Neural cell (in vitro differentiated cells): ENCODE data around the gene DLAT. TPM values are rescaled to one million over a fixed set of nuclear protein-coding genes. Genes with fewer than 3 reads are reported as not detected.

Experiments
- H2AFZ ChIP-seq: fragments of 200-600, 300-800 bp; sonication (generic), shearing (Covaris generic); 2 replicates; pipeline ENCODE4 v1.6.0; 2014; ENCODE audit warnings: low read depth, mild to moderate bottlenecking, antibody characterized with exemption, low read length, moderate library complexity
- H3F3A ChIP-seq: fragments of 200-600 bp; shearing (Covaris generic); 2 replicates; pipeline ENCODE4 v1.6.1; 2016; ENCODE audit warnings: mild to moderate bottlenecking, moderate library complexity, mixed read lengths, antibody characterized with exemption, low read length; ENCODE audit not compliant: insufficient read depth, poor library complexity, severe bottlenecking
- H3K27ac ChIP-seq: fragments of 200-600, 300-800 bp; sonication (generic), shearing (Covaris generic); 2 replicates; pipeline ENCODE4 v1.5.1; 2014; ENCODE audit warnings: mild to moderate bottlenecking, low read length, moderate library complexity
- H3K27me3 ChIP-seq: fragments of 300-800, 200-600 bp; sonication (generic), shearing (Covaris generic); 2 replicates; pipeline ENCODE4 v1.6.0; 2014; ENCODE audit warnings: mild to moderate bottlenecking, low read depth, low read length, moderate library complexity; ENCODE audit not compliant: insufficient read depth
- H3K36me3 ChIP-seq: fragments of 300-800, 200-600 bp; sonication (generic), shearing (Covaris generic); 2 replicates; pipeline ENCODE4 v1.5.1; 2014; ENCODE audit warnings: mild to moderate bottlenecking, antibody characterized with exemption, low read length, moderate library complexity; ENCODE audit not compliant: insufficient read depth
- H3K4me2 ChIP-seq: fragments of 300-800, 200-600 bp; sonication (generic), shearing (Covaris generic); 2 replicates; pipeline ENCODE4 v1.6.0; 2014; ENCODE audit warnings: mild to moderate bottlenecking, low read length
- H3K4me3 ChIP-seq: fragments of 300-800, 200-600 bp; sonication (generic), shearing (Covaris generic); 2 replicates; pipeline ENCODE4 v1.5.1; 2014; ENCODE audit warnings: mild to moderate bottlenecking, low read length, moderate library complexity
- H3K79me2 ChIP-seq: fragments of 200-600 bp; shearing (Covaris generic); replicated peaks from 2 replicates; pipeline ENCODE4 v1.6.0; 2014; ENCODE audit warnings: mild to moderate bottlenecking, low read length, moderate library complexity; ENCODE audit not compliant: insufficient read depth
- H3K9ac ChIP-seq: fragments of 300-800, 200-600 bp; sonication (generic), shearing (Covaris generic); 2 replicates; pipeline ENCODE4 v1.6.1; 2016; ENCODE audit warnings: mild to moderate bottlenecking, low read length, mixed read lengths
- H3K9me2 ChIP-seq: fragments of 200-600 bp; shearing (Covaris generic); 2 replicates; pipeline ENCODE4 v1.6.1; 2016; ENCODE audit warnings: mild to moderate bottlenecking, low read length, mixed read lengths; ENCODE audit not compliant: insufficient read depth
- H3K9me3 ChIP-seq: fragments of 200-600, 300-800 bp; sonication (generic), shearing (Covaris generic); 2 replicates; pipeline ENCODE4 v1.6.1; 2016; ENCODE audit warnings: mild to moderate bottlenecking, mixed run types, low read length, moderate library complexity, mixed read lengths
- H4K20me1 ChIP-seq: fragments of 200-600 bp; shearing (Covaris generic); 2 replicates; pipeline ENCODE4 v1.6.1; 2016; ENCODE audit warnings: mild to moderate bottlenecking, mixed run types; ENCODE audit not compliant: insufficient read depth
- CTCF ChIP-seq: fragments of 450-650 bp; IDR thresholded peaks from 2 replicates; pipeline ENCODE4 v1.5.1; 2014; ENCODE audit warnings: antibody characterized with exemption, mild to moderate bottlenecking, moderate library complexity; ENCODE audit not compliant: poor library complexity, severe bottlenecking
- EP300 ChIP-seq: fragments of 450-650 bp; conservative IDR thresholded peaks from 2 replicates; pipeline ENCODE4 v1.6.1; 2014; ENCODE audit warnings: antibody characterized with exemption, mild to moderate bottlenecking, moderate library complexity; ENCODE audit not compliant: poor library complexity, severe bottlenecking
- EZH2 ChIP-seq: fragments of 200-600, 300-800 bp; shearing (Covaris generic), sonication (generic); IDR thresholded peaks from 2 replicates; pipeline ENCODE4 v1.6.1; 2014; ENCODE audit warnings: antibody characterized with exemption, low read length, borderline replicate concordance, mild to moderate bottlenecking; ENCODE audit not compliant: insufficient read depth, poor library complexity, severe bottlenecking
- MXI1 ChIP-seq: fragments of 450-650 bp; conservative IDR thresholded peaks from 2 replicates; pipeline ENCODE4 v1.6.1; 2014; ENCODE audit warnings: antibody characterized with exemption, mild to moderate bottlenecking; ENCODE audit not compliant: poor library complexity, severe bottlenecking
- POLR2AphosphoS5 ChIP-seq: IDR thresholded peaks from 2 replicates; pipeline ENCODE4 v1.6.1; 2012
- RAD21 ChIP-seq: fragments of 450-650 bp; conservative IDR thresholded peaks from 2 replicates; pipeline ENCODE4 v1.6.1; 2014; ENCODE audit warnings: antibody characterized with exemption, mild to moderate bottlenecking, moderate library complexity
- SMC3 ChIP-seq: fragments of 450-650 bp; conservative IDR thresholded peaks from 2 replicates; pipeline ENCODE4 v1.6.1; 2014; ENCODE audit warnings: antibody characterized with exemption, mild to moderate bottlenecking, moderate library complexity; ENCODE audit not compliant: poor library complexity
- TAF1 ChIP-seq: IDR thresholded peaks from 2 replicates; pipeline ENCODE4 v1.6.1; 2012; ENCODE audit warnings: low read depth
- polyA plus RNA-seq: library from polyadenylated mRNA; depleted of rRNA; stranded (reverse); fragments of >200 nt; gene quantifications from 2 replicates; pipeline ENCODE4 v1.2.3, GENCODE V29; 2014
- TF ChIP-seq, protein P1 (sequence below): IDR thresholded peaks from 2 replicates; pipeline ENCODE4 v1.6.1; 2012; ENCODE audit warnings: borderline replicate concordance

The DLAT gene
- polyA plus RNA-seq, 1 donor from 2014 or later: 38.3 TPM

- Histone ChIP-seq H3K4me3 (no peak overlapping the region), H3K9me3 (no peaks in the 10 kb centered on the region), H3K9me2 (no peaks in the 10 kb centered on the region), H3F3A (no peaks in the 10 kb centered on the region), H4K20me1 (no peaks in the 10 kb centered on the region), H2AFZ (no peak overlapping the region), H3K27ac (no peak overlapping the region), H3K27me3 (no peaks in the 10 kb centered on the region), H3K79me2 (no peaks in the 10 kb centered on the region), H3K36me3 (no peaks in the 10 kb centered on the region), H3K9ac (no peak overlapping the region), H3K4me2 (no peak overlapping the region)
- TF ChIP-seq MXI1 (no peak), RAD21 (no peak), EZH2 (no peak), CTCF (no peak), SMC3 (no peak), EP300 (no peak), POLR2AphosphoS5 (no peak), TAF1 (no peak)
- TF ChIP-seq, protein P1, sequence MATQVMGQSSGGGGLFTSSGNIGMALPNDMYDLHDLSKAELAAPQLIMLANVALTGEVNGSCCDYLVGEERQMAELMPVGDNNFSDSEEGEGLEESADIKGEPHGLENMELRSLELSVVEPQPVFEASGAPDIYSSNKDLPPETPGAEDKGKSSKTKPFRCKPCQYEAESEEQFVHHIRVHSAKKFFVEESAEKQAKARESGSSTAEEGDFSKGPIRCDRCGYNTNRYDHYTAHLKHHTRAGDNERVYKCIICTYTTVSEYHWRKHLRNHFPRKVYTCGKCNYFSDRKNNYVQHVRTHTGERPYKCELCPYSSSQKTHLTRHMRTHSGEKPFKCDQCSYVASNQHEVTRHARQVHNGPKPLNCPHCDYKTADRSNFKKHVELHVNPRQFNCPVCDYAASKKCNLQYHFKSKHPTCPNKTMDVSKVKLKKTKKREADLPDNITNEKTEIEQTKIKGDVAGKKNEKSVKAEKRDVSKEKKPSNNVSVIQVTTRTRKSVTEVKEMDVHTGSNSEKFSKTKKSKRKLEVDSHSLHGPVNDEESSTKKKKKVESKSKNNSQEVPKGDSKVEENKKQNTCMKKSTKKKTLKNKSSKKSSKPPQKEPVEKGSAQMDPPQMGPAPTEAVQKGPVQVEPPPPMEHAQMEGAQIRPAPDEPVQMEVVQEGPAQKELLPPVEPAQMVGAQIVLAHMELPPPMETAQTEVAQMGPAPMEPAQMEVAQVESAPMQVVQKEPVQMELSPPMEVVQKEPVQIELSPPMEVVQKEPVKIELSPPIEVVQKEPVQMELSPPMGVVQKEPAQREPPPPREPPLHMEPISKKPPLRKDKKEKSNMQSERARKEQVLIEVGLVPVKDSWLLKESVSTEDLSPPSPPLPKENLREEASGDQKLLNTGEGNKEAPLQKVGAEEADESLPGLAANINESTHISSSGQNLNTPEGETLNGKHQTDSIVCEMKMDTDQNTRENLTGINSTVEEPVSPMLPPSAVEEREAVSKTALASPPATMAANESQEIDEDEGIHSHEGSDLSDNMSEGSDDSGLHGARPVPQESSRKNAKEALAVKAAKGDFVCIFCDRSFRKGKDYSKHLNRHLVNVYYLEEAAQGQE: no peak
Measured at GRCh38 chr11:112103446-112103845, 78.2 kb downstream of the DLAT start.

- Histone ChIP-seq H3F3A (no peaks in the 10 kb centered on the region), H3K79me2 (no peaks in the 10 kb centered on the region), H3K4me2 (no peak overlapping the region), H4K20me1 (no peaks in the 10 kb centered on the region), H2AFZ (no peak overlapping the region), H3K9ac (no peak overlapping the region), H3K4me3 (no peak overlapping the region), H3K27me3 (no peaks in the 10 kb centered on the region), H3K9me3 (no peaks in the 10 kb centered on the region), H3K9me2 (no peaks in the 10 kb centered on the region), H3K36me3 (no peaks in the 10 kb centered on the region), H3K27ac (no peak overlapping the region)
- TF ChIP-seq MXI1 (no peak), SMC3 (no peak), POLR2AphosphoS5 (no peak), EZH2 (no peak), TAF1 (no peak), CTCF (no peak), RAD21 (no peak), EP300 (no peak)
- TF ChIP-seq, protein P1: no peak
Measured at GRCh38 chr11:112106070-112106469, 80.9 kb downstream of the DLAT start.
